Omental fat pad (tissue), 4 donors: ENCODE results near the gene OTOF. TPM values are rescaled to one million over a fixed set of nuclear protein-coding genes. Genes with fewer than 3 reads are reported as not detected.

ENCODE experiments used
- ATAC-seq: fragments of 150-250 bp; one replicate; pipeline ENCODE4 v1.9.1; 2016; ENCODE audit warnings: mild to moderate bottlenecking, moderate library complexity; ENCODE audit not compliant: low FRiP score
- DNase-seq: peaks from one replicate; pipeline ENCODE4 v3.0.0-alpha.2; 2019; ENCODE audit warnings: low spot score
- total RNA-seq, 4 donors: library from RNA; depleted of rRNA; stranded (reverse); fragments of >200 nt; gene quantifications; one replicate each; pipeline ENCODE4 v1.1.0, GENCODE V29; 2016
- TF ChIP-seq, protein P1 (sequence below), 3 donors: fragments of 450-650 bp; IDR thresholded peaks; one replicate each; pipeline ENCODE4 v1.5.1; 2016 to 2017; ENCODE audit warnings: antibody characterized with exemption in 3 of 3, mild to moderate bottlenecking in 3 of 3, moderate library complexity in 2 of 3

OTOF gene
- total RNA-seq, 4 donors from 2014 or later = 0.06 TPM; not detected in 3

DNA sequence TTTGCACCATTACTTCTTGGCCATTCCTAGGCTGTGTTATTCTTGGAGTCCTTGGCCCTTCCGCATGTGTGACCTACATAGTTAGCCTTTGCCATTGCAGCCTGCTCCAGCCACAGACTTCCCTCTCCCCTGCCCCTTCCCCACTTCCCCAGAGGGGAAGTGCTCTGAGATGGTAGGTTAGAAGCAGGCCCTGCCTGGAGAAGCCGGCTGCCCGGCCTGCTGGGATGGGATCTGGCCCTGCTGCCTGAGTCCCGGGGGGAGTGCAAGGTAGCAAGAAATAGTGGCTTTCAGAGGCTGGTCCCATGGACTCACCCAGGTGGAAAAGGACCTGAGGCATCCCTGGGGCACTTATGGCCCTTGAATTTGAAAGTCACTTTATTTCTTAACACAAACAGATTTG, 28.4 kb upstream of the OTOF start:
- DNase-seq = no peak
- TF ChIP-seq, protein P1, sequence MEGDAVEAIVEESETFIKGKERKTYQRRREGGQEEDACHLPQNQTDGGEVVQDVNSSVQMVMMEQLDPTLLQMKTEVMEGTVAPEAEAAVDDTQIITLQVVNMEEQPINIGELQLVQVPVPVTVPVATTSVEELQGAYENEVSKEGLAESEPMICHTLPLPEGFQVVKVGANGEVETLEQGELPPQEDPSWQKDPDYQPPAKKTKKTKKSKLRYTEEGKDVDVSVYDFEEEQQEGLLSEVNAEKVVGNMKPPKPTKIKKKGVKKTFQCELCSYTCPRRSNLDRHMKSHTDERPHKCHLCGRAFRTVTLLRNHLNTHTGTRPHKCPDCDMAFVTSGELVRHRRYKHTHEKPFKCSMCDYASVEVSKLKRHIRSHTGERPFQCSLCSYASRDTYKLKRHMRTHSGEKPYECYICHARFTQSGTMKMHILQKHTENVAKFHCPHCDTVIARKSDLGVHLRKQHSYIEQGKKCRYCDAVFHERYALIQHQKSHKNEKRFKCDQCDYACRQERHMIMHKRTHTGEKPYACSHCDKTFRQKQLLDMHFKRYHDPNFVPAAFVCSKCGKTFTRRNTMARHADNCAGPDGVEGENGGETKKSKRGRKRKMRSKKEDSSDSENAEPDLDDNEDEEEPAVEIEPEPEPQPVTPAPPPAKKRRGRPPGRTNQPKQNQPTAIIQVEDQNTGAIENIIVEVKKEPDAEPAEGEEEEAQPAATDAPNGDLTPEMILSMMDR (IDR thresholded peaks at IDR 0.05) = no peak
- ATAC-seq = no peak

GRCh38 chr2:26504002-26504401, 26.1 kb upstream of the OTOF start:
- no peak for ATAC-seq
- TF ChIP-seq, protein P1 (IDR thresholded peaks at IDR 0.05) = no peak
- no peak for DNase-seq

DNA sequence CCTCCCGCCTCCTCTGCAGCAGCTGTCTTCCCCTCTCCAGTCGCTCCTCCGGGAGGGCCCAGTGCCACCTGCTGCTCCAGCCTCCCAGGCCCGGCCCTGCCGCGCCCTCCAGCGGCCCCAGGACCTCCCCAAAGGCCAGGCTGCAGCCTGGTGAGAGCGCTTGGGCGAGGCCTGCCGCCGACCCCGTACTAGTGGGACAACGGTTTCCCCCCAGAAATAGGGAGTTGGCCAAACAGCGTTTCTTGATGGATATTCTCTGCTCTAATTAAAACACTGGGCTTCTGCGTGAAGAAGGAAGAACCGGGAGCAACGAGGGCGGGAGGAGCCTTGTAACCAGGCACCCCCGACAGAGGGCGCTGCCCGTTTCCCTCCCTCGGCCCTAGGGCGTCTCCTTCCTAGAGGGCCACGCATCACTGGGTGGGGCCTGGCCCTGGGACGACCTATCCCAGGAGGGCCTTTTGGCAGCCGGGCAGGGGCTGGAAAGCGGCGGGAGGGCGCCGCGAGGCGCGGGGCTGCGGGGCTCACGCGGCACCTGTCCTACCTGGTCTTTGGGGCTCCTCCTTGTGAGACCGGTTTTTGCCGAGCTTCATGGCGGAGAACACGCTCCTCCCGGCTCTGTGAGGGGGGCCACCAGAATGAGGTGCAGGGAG, 25.4 kb upstream of the OTOF start:
- ATAC-seq (peak; percentile 86), DNase-seq (peak; percentile 38)
- TF ChIP-seq, protein P1 (IDR thresholded peaks at IDR 0.05) = no peak

DNA sequence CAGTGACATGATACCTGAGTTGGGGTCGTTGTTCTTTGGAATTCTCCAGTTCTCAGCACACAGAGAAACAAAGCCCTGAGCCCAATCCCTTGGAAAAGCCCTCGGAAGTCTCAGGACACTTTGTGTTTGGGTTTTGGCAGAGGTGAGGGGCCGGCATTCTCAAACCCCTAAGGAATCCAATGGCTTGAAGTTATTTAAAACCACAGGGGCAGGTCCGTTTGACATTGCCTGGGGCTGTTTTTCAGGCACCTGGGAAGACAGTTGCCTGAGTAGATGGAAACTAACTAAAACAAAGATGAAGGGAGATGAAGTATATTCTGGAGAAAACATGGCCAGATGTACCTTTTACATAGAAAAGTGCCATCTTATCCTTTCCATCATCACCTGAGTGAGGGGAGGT, 22.5 kb upstream of the OTOF start:
- no peak for ATAC-seq
- no peak for DNase-seq
- TF ChIP-seq, protein P1 (IDR thresholded peaks at IDR 0.05) = no peak

GRCh38 chr2:26495705-26496297, 17.9 kb upstream of the OTOF start:
- DNase-seq (no peak), ATAC-seq (no peak)
- TF ChIP-seq, protein P1 (IDR thresholded peaks at IDR 0.05) = no peak

DNA sequence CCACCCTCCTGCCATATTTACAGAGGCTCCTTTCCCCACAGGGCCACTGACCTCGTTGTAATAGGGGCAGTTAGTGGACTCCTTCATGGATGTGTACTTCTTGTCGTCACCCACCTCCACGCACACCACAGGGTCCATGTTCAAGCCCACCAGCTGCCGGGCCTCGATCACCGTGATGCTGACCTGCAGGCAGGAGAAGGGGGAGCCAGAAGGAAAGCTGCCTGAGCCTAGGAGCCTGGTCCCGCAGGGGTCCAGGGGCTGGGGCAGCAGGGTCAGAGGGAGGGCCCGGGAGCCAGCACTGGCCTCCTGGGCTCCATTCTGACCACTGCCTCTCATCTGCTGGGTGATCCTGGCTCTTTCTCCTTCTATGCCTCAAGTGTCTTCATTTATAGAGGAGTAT, 17.0 kb upstream of the OTOF start:
- DNase-seq = no peak
- ATAC-seq = no peak
- TF ChIP-seq, protein P1 (IDR thresholded peaks at IDR 0.05) = no peak

GRCh38 chr2:26494199-26494598, 16.3 kb upstream of the OTOF start:
- TF ChIP-seq, protein P1 (IDR thresholded peaks at IDR 0.05) = no peak
- DNase-seq (no peak), ATAC-seq (no peak)
